GM21723 (cell line): ENCODE measurements around the gene MSRB1.
"Not testable (repeated sequence)": the region's sequence is repeated elsewhere in the genome, so short reads cannot be mapped to it uniquely, and the experiment has no call there.

Experiments
- ATAC-seq: cut with Tn5 transposase; IDR thresholded peaks from one replicate; pipeline ENCODE4 v1.9.1; 2021; ENCODE audit warnings: mild to moderate bottlenecking, moderate library complexity; ENCODE audit not compliant: unreplicated experiment

Gene MSRB1

DNA sequence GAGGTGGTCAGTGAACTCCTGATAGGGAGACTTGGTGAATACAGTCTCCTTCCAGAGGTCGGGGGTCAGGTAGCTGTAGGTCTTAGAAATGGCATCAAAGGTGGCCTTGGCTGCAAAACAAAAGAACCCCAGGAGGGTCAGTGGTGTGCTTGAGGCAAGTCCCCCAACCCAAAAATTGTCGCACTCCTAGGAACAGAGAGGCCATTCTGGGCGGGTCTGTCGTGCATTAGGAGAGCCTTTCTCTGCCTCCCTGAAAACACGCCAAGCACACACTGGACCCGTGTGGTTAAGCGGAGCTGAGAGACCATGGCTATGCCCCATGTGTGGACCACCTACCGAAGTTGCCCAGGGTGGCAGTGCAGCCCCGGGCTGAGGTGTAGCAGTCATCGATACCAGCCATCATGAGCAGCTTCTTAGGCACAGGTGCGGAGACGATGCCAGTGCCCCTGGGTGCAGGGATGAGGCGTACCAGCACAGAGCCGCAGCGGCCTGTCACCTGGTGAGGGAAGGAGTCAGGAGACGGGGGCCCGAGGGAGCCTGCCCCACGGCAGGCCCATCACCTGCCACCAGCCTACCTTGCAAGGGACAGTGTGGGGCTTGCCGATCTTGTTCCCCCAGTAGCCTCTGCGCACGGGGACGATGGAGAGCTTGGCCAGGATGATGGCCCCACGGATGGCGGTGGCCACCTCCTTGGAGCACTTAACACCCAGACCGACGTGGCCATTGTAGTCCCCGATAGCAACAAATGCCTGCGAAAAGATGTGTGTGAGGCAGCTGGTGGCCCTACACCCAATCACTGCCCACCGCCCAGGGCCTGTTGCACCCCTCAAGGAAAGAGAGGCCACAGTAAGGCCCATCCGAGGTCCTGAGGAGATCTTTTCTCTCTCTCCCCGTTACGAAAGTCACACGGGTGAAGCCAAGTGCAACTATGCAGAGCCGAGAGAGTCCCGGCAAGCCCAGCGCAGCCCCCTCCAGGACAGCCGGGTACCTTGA, 19.5 kb upstream of the MSRB1 start:
- not testable (repeated sequence) for ATAC-seq

DNA sequence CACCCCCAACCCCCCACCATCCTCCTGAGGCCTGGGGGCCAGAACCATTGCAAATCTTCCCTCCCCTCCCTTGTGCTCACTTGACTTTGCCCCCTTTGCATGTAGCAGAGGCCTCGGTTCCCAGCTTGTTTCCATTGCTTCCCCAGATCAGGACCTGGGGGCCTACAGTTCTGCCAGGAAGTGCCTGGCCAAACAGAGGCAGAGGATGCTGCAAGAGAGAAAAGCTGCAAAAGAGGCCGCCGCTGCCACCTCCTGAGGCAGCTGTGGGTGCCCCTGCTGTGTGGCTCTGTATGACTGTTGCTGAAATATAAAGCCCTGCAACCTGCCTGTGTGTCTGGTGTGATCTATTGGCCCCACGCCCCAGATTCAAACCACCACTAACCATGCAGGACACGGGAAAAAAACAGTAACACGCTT, 18.7 kb upstream of the MSRB1 start:
- ATAC-seq: no peak

DNA sequence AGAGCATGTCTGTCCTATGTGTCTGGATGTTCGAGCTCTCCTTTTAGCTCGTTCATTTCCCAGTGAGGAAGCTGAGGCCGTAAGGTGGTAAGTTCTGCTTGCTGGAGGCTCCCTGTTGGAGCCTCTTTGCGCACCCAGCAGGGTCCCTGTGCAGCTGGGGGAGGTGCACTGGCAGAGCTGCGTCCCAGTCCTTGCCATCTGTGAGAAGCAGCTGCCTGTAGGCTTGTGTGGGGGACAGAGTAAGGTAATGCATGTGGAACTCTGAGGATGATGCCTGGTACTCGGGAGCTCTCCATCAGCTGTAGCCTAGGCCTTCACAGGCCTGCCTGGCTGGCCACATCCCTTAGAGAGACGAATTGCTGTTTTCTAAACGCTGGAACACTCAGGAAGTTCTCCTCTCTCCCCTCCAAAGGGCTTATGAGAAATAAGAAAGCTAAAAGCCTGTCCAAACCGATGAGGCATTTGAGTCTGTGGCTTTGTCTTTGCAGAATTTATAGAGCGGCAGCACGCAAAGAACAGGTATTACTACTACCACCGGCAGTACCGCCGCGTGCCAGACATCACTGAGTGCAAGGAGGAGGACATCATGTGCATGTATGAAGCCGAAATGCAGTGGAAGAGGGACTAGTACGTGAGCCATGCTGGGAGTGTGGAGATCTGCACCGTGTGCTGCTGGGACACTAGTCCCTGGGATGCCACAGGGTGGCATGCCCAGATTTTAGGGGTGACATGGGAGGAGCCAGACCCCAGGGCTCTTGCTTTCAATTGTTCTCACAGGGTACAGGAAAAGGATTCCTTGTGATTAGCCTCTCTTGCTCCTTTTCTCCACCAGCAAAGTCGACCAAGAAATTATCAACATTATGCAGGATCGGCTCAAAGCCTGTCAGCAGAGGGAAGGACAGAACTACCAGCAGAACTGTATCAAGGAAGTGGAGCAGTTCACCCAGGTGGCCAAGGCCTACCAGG, 17.9 kb upstream of the MSRB1 start:
- ATAC-seq: no peak

DNA sequence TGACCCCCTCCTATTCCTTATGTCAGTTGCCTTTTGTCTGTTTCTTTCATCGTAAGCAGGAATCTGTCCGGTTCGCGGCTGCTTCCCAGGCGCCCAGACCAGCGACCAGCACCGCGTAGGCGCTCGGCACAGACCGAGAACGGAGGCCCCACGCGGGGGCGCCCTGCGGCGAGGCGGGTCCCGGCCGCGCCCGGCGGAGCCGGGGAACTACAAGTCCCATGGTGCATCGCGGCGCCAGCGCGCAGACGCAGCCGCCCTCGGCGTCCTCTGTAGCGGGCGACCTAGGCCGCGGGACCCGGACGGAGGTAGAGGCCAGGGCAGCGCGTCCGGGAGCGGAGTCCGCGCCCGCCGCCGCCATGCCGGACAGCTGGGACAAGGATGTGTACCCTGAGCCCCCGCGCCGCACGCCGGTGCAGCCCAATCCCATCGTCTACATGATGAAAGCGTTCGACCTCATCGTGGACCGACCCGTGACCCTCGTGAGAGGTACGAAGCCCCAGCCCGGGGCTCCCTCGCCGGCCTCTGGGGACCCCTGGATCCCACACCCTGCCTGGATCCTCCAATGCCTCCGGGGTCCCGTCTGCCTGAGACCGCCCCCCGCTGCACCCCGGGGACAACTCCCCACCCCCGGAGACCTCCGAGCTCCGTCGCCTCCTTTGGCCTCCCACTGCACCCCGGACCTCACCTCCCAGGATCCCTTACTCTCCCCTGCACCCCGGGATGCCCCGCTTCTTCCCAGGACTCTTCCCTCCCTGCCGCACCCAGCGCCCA, 16.5 kb upstream of the MSRB1 start, which contains the start of gene NDUFB10:
Gene NDUFB10, plus strand, starts transcription at position 270 of the 771 bp plus-strand sequence. Its CDS starts 87 bp downstream, at position 357.
- peak; percentile 64 for ATAC-seq

DNA sequence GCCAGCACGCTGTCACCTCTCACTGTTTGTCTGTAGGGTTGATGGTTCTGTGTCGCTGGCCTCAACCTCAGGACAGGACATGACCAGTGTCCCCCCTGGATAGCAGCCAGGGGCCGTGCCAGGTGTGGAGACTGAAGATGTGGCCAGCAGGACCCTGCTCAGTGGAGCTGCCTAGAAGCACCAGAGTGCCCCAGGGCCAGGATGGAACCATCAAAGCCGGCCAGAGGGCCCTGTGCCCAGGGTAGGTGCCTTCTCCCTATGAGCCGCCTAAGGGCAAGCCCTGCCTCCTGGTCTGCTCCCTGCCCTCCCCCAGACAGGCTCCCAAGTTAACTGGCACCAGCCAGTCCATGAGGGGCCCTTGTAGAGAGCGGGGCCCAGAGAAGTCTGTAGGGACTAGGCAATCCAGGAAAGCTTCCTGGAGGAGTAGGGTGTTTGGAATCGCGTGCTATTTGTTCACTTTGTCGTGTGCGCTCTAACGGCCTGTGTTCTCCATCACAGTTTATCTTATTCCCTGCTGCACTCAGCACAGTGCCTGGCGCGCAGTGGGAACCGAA, 15.8 kb upstream of the MSRB1 start:
- peak; percentile 6 for ATAC-seq

DNA sequence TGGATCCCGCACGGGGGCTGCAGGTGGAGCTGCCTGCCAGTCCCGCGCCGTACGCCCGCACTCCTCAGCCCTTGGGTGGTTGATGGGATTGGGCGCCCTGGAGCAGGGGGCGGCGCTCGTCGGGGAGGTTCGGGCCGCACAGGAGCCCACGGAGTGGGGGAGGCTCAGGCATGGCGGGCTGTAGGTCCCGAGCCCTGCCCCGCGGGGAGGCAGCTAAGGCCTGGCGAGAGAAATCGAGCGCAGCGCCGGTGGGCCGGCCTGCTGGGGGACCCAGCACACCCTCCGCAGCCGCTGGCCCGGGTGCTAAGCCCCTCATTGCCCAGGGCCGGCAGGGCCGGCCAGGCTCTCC, 15.1 kb upstream of the MSRB1 start:
- not testable (repeated sequence) for ATAC-seq

DNA sequence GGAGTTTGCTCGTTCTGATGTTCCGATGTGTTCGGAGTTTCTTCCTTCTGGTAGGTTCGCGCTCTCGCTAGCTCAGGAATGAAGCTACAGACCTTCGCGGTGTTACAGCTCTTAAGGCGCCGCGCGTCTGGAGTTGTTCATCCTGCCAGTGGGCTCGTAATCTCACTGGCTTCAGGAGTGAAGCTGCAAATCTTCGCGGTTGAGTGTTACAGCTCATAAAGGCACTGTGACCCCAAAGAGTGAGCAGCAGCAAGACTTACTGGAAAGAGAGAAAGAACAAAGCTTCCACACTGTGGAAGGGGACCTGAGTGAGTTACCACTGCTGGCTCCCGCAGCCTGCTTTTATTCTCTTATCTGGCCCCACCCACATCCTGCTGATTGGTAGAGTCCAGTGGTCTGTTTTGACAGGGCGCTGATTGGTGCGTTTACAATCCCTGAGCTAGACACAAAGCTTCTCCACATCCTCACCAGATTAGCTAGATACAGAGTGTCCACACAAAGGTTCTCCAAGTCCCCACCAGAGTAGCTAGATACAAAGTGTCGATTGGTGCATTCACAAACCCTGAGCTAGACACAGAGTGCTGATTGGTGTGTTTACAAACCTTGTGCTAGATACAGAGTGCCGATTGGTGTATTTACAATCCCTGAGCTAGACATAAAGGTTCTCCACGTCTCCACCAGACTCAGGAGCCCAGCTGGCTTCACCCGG, 14.6 kb upstream of the MSRB1 start:
- ATAC-seq: not testable (repeated sequence)

DNA sequence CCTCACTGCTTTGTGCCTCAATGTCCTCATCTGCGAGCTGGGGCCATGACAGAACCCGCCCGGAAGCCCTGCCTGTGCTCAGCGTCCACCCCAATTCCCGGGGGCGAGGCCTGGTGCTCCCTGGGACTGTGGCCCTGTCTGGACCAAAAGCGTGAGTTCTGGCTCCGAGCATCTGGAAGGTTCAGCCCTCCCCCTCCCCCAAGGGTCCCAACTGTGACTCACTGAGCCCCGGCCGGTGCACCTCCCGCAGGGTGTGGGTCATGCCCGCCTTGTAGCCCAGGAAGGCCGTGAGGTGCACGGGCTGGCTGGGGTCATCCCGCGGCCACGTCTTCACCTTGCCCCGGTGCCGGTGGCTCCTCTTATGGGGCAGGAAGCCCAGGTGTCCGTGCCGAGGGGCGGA, 10.7 kb upstream of the MSRB1 start:
- no peak for ATAC-seq

DNA sequence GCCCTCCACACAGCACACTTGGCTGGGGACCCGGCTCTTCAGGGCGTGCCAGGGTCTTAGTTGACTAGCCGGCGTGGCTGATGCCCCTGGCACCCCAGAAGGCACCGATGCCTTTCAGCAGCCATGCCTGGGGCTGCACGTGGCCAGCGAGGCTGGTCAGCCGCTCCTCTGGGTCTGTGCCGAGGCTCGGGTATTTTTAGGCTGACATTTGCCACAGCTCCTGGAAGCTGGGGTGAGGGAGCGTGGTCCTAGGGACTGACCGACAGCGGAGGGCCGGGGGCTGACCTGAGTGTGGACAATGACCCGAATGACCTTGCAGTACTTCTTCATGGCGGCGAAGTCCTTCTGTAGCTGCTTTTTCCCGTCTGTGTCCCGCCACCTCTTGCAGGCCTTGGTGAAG, 7.6 kb upstream of the MSRB1 start:
- no peak for ATAC-seq

DNA sequence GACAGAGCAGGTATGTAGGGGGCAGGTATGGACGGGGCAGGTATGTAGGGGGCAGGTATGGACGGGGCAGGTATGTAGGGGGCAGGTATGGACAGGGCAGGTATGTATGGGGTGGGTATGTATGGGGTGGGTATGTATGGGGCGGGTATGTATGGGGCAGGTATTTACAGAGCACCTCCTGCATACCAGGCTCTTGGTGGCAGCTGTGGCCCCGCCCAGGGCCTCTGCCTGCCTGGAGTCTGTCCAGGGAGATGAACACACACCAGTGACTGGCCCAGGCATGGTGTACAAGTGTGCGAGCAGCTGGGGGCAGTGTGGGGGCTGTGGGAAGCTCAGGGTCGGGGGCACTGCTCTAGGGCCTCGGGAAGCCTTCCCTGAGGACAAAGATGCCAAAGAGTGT, 7.0 kb upstream of the MSRB1 start:
- ATAC-seq: no peak

DNA sequence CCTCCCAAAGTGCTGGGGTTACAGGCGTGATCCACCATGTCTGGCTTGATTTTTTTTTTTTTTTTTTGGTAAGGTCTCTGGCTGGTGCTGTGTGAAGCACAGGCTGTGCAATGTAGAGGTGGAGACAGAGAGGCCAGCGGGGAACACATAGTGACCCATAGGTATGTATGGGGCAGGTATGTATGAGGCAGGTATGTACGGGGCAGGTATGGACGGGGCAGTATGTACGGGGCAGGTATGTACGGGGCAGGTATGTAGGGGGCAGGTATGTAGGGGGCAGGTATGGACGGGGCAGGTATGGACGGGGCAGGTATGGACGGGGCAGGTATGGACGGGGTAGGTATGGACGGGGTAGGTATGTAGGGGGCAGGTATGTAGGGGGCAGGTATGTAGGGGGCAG, 6.5 kb upstream of the MSRB1 start:
- ATAC-seq: no peak

DNA sequence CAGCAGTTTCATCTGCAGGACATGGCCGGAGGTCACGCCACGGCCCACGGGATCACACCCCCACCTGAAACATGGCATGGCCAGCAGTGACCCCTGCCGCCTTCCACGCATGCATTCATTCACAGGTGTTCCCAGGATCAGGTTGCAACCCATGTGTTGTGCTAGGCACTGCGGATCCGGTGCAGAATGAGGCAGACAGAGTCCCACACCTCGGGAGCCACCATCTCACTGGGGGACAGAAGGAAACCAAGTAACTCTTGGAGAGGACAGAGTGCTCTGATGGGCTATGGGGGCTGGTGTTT, 4.3 kb upstream of the MSRB1 start:
- no peak for ATAC-seq

DNA sequence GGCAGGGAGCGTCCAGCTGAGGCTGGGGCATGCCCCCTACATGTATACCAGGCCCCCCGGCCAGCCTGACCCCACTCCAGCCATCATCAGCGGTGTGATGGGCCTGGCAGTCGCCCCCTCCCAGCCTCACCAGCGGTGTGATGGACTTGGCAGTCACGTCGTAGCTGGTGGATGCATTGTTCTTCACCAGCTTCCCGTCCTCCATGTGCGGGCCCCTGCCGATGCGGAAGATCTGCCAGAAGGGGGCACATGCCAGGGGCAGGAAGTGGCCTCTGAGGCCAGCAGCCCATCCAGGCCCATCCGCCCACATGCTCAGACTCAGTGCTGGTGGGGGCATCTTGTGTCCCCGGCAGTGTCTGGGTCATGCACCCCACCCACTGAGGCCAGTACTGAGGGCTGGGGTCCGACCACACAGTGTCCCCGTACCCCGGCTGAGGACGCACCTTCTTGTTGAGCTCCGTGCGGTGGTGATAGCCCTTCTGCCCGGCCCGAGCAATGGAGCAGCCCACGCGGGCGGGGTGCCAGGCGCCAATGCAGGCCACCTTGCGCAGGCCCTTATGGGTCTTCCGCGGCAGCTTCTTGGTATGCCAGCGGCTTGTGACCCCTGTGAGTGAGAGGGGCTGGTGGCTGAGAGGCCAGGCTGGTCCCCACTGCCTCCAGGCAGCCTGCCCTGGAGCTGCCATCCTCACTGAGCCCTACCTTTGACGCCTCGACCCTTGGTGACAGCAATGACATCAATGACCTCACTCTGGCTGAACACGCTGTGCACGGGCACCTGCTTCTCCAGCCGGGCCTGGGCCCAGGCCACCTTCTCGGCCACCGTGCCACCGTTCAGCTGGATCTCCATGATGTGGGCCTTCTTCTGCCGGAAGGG, 3.7 kb upstream of the MSRB1 start:
- ATAC-seq: no peak

DNA sequence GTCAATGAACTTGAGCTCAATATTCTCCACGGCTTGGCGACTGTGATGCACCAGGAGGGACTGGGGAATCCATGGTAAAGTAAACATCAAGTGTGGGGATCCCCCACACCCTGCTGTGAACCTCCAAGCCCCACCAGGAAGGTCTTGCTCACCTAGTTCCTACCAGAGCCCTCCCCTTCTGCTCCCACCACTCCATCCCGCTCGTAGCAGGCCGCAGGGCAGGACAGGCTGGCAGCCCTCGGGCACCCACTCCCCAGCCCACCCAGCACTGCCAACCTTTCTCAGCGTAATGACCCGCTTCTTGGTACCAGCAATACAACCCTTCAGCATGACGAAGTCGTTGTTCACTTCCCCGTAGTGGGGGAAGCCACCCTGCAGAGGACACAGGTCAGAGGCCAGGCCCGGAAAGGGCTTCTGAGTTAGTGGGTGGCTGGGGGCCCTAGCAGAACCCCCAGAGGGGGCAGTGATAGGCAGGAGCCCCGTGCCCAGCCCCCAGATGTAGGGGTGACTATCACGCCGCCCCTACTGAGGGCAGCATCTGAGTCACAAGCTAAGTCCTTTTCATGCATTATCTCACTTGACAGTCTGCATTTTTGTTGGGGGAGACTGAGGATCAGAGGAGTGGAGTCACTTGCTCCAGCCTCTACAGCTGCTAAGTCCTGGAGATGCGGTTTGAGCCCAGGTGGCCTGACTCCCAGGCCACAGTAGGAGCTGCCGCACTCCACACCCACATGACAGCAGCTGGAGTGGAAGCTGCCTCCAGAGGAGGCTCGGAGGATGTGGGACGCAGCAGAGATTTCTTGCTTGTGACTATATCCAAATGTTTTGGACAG, 2.8 kb upstream of the MSRB1 start:
- no peak for ATAC-seq

DNA sequence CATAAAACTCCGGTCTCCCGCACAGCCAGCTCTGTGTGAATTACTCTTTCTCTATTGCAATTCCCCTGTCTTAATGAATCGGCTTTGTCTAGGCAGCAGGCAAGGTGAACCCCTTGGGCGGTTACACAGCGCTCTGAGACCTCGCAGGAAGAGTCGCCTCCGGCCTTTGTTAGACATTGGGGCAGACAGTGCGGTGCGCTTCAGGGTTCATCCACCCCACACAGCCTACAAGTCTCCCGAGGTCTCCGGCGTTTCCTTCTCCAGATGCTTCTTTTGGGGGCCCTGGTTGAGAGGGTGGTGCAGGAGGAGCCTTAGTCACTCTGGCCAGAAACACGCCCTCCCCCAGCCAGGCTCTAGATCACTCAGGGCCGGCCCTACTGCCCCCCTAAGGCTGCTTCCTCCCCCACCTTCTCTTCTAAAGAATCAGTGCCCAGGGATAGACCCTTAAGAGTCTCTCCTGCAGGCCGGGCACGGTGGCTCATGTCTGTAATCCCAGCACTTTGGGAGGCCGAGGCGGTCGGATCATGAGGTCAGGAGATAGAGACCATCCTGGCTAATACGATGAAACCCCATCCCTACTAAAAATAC, 1.7 kb upstream of the MSRB1 start:
- ATAC-seq: no peak

DNA sequence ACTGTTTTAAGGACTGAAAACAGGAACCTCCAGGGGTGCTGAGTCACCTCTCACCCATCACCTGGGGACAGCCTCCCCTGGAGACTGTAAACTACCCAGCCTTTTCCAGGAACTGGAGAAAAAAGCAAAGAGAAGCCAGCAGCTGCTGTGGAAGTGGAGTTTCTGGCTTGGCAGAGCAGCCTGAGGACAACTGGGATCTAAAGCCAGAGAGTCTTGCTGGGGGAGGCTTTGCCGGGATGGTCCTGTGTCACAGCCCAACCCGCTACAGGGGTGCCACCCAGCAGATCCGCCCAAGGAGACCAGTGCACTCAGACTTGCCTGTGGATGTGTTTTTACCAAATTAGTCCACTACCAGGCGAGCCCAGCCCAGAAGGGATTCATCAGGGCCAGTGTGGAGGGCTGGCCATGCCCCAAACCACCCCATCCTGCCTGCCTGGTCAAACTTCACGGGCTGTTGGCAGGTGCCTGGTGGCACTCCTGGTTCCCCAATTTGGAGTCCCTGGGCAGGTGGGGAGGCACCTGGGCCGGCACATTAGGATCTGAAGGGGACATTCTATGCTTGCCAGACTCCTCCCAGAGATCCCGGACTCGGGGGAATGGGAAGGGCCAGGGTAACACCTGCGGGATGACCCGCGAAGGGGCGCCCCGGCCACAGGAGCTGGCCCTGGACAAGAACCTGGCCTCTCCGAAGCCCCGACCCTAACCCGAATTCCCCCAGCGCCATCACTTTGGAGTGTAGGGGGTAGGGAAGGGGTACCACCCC, 771 bp downstream of the MSRB1 start:
- ATAC-seq: no peak
